Suprapubic skin (tissue), 4 donors: ENCODE data around the gene CA12. TPM values are rescaled to one million over a fixed set of nuclear protein-coding genes. Genes with fewer than 3 reads are reported as not detected.
"Not testable (repeated sequence)": the region's sequence is repeated elsewhere in the genome, so short reads cannot be mapped to it uniquely, and the experiment has no call there.

Experiments
- DNase-seq, 2 donors: peaks; one replicate each; pipeline ENCODE4 v3.0.0-alpha.2; 2019; ENCODE audit warnings: low spot score in 2 of 2
- H3K27ac ChIP-seq: fragments of 200-600 bp; sonication (generic); one replicate; pipeline ENCODE4 v1.5.1; 2019
- H3K27me3 ChIP-seq: fragments of 200-600 bp; sonication (generic); one replicate; pipeline ENCODE4 v1.5.1; 2019
- H3K36me3 ChIP-seq: fragments of 200-600 bp; sonication (generic); one replicate; pipeline ENCODE4 v1.5.1; 2019
- H3K4me1 ChIP-seq: fragments of 200-600 bp; sonication (generic); one replicate; pipeline ENCODE4 v1.5.1; 2019
- H3K4me3 ChIP-seq: fragments of 200-600 bp; sonication (generic); one replicate; pipeline ENCODE4 v1.5.1; 2019; ENCODE audit warnings: mild to moderate bottlenecking
- H3K9me3 ChIP-seq: fragments of 200-600 bp; sonication (generic); one replicate; pipeline ENCODE4 v1.5.1; 2019
- EP300 ChIP-seq: sonication (generic); formaldehyde crosslinking; IDR thresholded peaks from one replicate; pipeline ENCODE4 v1.6.1; 2017; ENCODE audit warnings: antibody characterized with exemption
- POLR2A ChIP-seq, 2 donors: fragments of 450-650 bp; IDR thresholded peaks; one replicate each; pipeline ENCODE4 v1.6.1; 2017; ENCODE audit warnings: antibody characterized with exemption in 2 of 2, mild to moderate bottlenecking in 2 of 2, moderate library complexity in 2 of 2
- POLR2AphosphoS5 ChIP-seq, 3 donors: sonication (generic); formaldehyde crosslinking; IDR thresholded peaks; one replicate each; pipeline ENCODE4 v1.6.1; 2017; ENCODE audit warnings: antibody characterized with exemption in 3 of 3
- WGBS: methylation state at CpG from one replicate; pipeline ENCODE4 v1.1.5; 2018; 5-methylcytosine and 5-hydroxymethylcytosine counted together
- total RNA-seq, 4 donors: library from RNA; depleted of rRNA; stranded (reverse); fragments of >200 nt; gene quantifications; one replicate each; pipeline ENCODE4 v1.1.0, GENCODE V29; 2016
- TF ChIP-seq, protein P1 (sequence below), 2 donors: fragments of 200-600 bp in 1 of 2; fragments of 450-650 bp in 1 of 2; sonication (generic) in 1 of 2; IDR thresholded peaks; one replicate each; pipeline ENCODE4 v1.5.1; 2016 to 2019; ENCODE audit warnings: antibody characterized with exemption in 2 of 2, mild to moderate bottlenecking in 1 of 2, moderate library complexity in 1 of 2

CA12 gene
- total RNA-seq, 4 donors from 2014 or later = 292 to 338 (median 317) TPM

DNA sequence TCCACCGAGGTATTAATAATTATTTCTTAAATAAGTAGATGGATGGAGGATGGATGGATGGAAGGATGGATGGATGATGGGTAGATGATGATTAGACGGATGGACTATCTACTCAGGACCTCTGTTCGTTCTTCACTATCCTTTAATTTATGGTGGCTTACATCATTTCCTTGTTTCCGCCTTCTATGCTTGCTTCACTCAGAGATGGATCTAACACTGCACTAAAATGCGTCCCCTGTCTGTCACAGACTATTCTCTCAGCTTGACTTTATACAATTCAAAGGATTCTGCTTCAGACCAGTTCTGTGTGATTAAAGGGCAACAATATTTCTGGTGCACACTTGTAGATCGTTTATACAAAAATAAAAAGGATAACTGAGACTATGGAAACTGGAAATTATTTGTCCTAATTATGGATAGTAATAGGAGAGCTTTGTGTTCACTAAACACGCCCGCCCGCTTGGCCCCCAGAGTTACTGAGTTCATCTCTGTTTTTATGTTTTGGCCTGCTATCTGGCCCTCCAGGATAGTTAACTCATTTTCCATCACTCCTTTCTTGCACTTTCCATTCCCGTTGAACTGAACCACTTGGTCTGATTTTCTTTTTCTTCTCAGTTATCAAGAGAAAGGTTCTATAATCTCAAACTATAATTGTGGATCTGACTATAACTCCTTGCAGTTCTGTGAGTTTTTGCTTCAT, 41.4 kb upstream of the CA12 start:
- TF ChIP-seq, protein P1, sequence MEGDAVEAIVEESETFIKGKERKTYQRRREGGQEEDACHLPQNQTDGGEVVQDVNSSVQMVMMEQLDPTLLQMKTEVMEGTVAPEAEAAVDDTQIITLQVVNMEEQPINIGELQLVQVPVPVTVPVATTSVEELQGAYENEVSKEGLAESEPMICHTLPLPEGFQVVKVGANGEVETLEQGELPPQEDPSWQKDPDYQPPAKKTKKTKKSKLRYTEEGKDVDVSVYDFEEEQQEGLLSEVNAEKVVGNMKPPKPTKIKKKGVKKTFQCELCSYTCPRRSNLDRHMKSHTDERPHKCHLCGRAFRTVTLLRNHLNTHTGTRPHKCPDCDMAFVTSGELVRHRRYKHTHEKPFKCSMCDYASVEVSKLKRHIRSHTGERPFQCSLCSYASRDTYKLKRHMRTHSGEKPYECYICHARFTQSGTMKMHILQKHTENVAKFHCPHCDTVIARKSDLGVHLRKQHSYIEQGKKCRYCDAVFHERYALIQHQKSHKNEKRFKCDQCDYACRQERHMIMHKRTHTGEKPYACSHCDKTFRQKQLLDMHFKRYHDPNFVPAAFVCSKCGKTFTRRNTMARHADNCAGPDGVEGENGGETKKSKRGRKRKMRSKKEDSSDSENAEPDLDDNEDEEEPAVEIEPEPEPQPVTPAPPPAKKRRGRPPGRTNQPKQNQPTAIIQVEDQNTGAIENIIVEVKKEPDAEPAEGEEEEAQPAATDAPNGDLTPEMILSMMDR (IDR thresholded peaks at IDR 0.05) = no peak
- TF ChIP-seq POLR2A (IDR thresholded peaks at IDR 0.05) (no peak), POLR2AphosphoS5 (IDR thresholded peaks at IDR 0.05) (no peak)
- no peaks in the 10 kb centered on the region for H3K4me1 ChIP-seq
- WGBS = 76% methylated on average over 10 of the region's 10 CpGs
- H3K27ac ChIP-seq = no peak overlapping the region
- no peak overlapping the region for H3K4me3 ChIP-seq
- no peaks in the 10 kb centered on the region for H3K27me3 ChIP-seq
- no peaks in the 10 kb centered on the region for H3K36me3 ChIP-seq
- no peak for DNase-seq
- H3K9me3 ChIP-seq = no peaks in the 10 kb centered on the region

DNA sequence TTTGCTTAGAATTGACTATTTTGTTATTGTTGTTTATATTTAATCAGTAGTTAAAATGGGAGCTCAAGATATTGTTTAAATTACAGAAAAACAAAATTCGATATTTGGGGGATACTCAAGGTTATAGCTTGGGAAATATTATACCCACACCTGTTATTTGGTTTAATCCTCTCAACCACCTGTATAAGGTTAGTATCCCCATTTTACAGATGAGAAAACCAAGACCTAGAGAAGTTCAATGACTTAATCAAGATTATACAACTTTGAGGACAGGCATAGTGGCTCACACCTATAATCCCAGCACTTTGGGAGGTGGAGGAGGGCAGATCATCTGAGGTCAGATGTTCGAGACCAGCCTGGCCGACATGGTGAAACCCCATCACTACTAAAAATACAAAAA, 39.8 kb upstream of the CA12 start:
- Histone ChIP-seq H3K27ac (no peak overlapping the region), H3K27me3 (no peaks in the 10 kb centered on the region), H3K9me3 (no peaks in the 10 kb centered on the region), H3K36me3 (no peaks in the 10 kb centered on the region), H3K4me1 (no peaks in the 10 kb centered on the region), H3K4me3 (no peak overlapping the region)
- no peak for DNase-seq
- 95% methylated on average over 3 of the region's 3 CpGs for WGBS
- TF ChIP-seq POLR2A (IDR thresholded peaks at IDR 0.05) (no peak), POLR2AphosphoS5 (IDR thresholded peaks at IDR 0.05) (no peak), EP300 (no peak)
- TF ChIP-seq, protein P1 (IDR thresholded peaks at IDR 0.05) = no peak

DNA sequence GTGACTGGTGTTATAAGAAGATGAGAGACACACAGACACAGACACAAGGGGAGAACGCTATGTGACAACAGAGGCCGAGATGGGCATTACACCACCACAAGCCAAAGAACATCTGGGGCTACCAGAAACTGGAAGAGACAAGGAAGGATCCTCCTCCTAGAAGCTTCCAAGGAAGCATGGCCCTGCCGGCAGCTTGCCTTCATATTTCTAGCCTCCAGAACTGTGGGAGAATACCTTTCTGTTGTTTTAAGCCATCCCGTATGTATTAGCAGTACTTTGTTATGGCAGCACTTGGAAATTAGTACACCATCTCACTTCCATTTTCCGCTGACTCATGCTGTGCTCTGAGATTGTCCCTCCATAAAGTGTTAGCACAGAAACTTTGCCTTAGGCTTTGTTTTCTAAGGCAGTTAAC, 38.7 kb upstream of the CA12 start:
- 77% methylated on average over 5 of the region's 5 CpGs for WGBS
- TF ChIP-seq POLR2AphosphoS5 (IDR thresholded peaks at IDR 0.05) (no peak), EP300 (no peak)
- TF ChIP-seq, protein P1 (IDR thresholded peaks at IDR 0.05) = no peak
- Histone ChIP-seq H3K4me3 (no peak overlapping the region), H3K27me3 (no peaks in the 10 kb centered on the region), H3K27ac (no peak overlapping the region), H3K4me1 (no peaks in the 10 kb centered on the region), H3K36me3 (no peaks in the 10 kb centered on the region), H3K9me3 (no peaks in the 10 kb centered on the region)
- no peak for DNase-seq

DNA sequence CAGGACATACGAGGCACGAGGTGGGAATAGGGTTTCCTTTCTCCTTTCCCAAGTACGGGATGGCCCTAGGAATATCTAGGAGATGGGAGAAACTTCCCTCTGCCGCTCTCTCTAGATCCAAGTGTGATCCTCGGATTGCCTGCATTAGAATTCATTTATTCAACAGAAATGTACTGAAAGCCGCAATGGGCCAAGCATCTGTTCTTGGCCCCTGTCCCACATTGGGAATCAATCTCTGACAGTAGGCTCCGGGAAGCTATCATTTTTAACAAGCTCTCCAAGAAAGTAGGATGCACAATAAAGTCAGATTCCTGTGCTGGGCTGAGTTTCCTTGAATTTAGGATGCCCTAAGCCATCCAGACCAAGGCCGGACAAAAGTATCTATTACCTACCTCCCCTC, 37.2 kb upstream of the CA12 start:
- WGBS = 81% methylated on average over 8 of the region's 8 CpGs
- H3K27me3 ChIP-seq = no peaks in the 10 kb centered on the region
- H3K9me3 ChIP-seq = no peaks in the 10 kb centered on the region
- no peak overlapping the region for H3K27ac ChIP-seq
- H3K36me3 ChIP-seq = no peaks in the 10 kb centered on the region
- H3K4me3 ChIP-seq = no peak overlapping the region
- H3K4me1 ChIP-seq = no peaks in the 10 kb centered on the region
- TF ChIP-seq, protein P1 (IDR thresholded peaks at IDR 0.05) = no peak
- TF ChIP-seq POLR2A (IDR thresholded peaks at IDR 0.05) = no peak
- no peak for TF ChIP-seq EP300
- no peak for TF ChIP-seq POLR2AphosphoS5 (IDR thresholded peaks at IDR 0.05)
- DNase-seq = no peak

DNA sequence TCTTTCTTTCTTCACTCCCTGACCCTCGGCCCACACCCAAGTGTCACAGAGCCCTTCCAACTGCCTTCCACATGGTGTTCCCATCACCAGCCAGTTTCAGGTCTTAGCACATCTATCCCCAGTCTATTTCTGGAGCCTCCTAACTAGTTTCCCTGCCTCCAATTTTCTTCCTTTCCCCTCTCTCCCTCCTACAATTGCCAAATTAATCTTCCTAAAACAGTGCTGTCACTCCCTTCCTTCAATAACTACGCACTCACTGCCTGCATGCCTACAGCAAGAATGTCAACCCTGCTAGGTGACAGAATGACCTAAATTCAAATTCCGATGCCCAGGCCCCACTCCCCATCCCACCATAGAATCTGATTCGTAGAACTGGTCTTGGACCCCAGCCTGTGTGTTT, 36.1 kb upstream of the CA12 start:
- 95% methylated on average over 4 of the region's 4 CpGs for WGBS

DNA sequence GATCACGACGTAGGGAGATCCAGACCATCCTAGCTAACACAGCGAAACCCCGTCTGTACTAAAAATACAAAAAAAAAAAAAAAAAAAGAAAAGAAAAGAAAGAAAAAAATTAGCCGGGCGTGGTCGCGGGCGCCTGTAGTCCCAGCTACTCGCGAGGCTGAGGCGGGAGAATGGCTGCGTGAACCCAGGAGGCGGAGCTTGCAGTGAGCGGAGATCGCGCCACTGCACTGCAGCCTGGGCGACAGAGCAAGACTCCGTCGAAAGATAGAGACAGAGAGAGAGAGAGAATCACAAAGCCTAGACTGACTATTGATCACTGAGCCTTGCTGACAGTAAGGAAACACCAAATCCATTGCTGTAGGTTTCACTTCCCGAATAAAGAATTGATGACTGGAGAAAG, 35.6 kb upstream of the CA12 start:
- not testable (repeated sequence) for H3K27ac ChIP-seq, H3K9me3 ChIP-seq, DNase-seq, H3K4me3 ChIP-seq, H3K36me3 ChIP-seq, H3K4me1 ChIP-seq, H3K27me3 ChIP-seq
- 92% methylated on average over 21 of the region's 21 CpGs for WGBS

More for the DNA sequence above, 36.1 kb upstream of the CA12 start:
- Histone ChIP-seq H3K4me1 (no peaks in the 10 kb centered on the region), H3K9me3 (no peaks in the 10 kb centered on the region), H3K27ac (no peak overlapping the region), H3K4me3 (no peak overlapping the region), H3K27me3 (no peaks in the 10 kb centered on the region), H3K36me3 (no peaks in the 10 kb centered on the region)
- TF ChIP-seq POLR2A (IDR thresholded peaks at IDR 0.05) (no peak), POLR2AphosphoS5 (IDR thresholded peaks at IDR 0.05) (no peak)
- TF ChIP-seq, protein P1 (IDR thresholded peaks at IDR 0.05) = no peak
- DNase-seq = no peak
